K562 (cell line): Measurements from ENCODE around the gene STAU1. TPM values are rescaled to one million over a fixed set of nuclear protein-coding genes. Genes with fewer than 3 reads are reported as not detected.

ENCODE experiments used
- ATAC-seq: fragments of 200-7000 bp; cut with Tn5 transposase; 3 replicates; pipeline ENCODE4 v1.9.1; 2020; ENCODE audit warnings: moderate library complexity
- BruUV-seq: library from RNA; stranded (reverse); fragments of 400-500 nt; replicated peaks from 2 replicates; lab custom pipeline; 2021; lab: Mats Ljungman, UMichigan
- CTCF ChIA-PET: fragments of 300-600 bp; formaldehyde crosslinking; extraction: SDS; loops from one replicate; lab custom pipeline; 2021; ENCODE audit warnings: low intra/inter-chr PET ratio; lab: Yijun Ruan, JAX
- POLR2A ChIA-PET: fragments of 300-600, 350-650 bp; sonication (Branson Sonifier 250); formaldehyde crosslinking; extraction: SDS; loops from one replicate; lab custom pipeline; 2021; ENCODE audit warnings: antibody characterized with exemption, inconsistent platforms; lab: Yijun Ruan, JAX
- DNase-seq, 4 experiments: peaks; one replicate each; pipeline versions ENCODE4 v3.0.0 to v3.0.0-alpha.2; 2011 to 2018; ENCODE audit warnings: low spot score in 3 of 4, mixed read lengths in 3 of 4; ENCODE audit errors: extremely low read depth in 1 of 4
- FAIRE-seq: peaks from 2 replicates; lab custom pipeline; 2011; peaks lifted over from hg19 to GRCh38; lab: Jason Lieb, UNC
- H2AFZ ChIP-seq: 2 replicates; pipeline ENCODE4 v1.6.0; 2011; ENCODE audit warnings: low read depth, low read length, control low read depth, inconsistent platforms
- H3K27ac ChIP-seq: fragments of 200-600 bp; 3 replicates; pipeline ENCODE4 v1.8.0; 2011; ENCODE audit warnings: low read depth, mild to moderate bottlenecking, control low read depth, inconsistent platforms, low read length, moderate library complexity, mixed read lengths; ENCODE audit errors: extremely low read depth
- H3K27me3 ChIP-seq, 2 experiments: fragments of 300-600 bp in 1 of 2; 2 replicates in 1 of 2; 3 replicates in 1 of 2; pipeline versions ENCODE4 v1.6.0 to v1.8.0; 2011; ENCODE audit warnings: inconsistent platforms in 2 of 2, low read length in 2 of 2, mild to moderate bottlenecking in 1 of 2, mixed read lengths in 1 of 2, moderate library complexity in 1 of 2; ENCODE audit not compliant: control insufficient read depth in 2 of 2, insufficient read depth in 2 of 2
- H3K36me3 ChIP-seq: fragments of 300-600 bp; 3 replicates; pipeline ENCODE4 v1.8.0; 2011; ENCODE audit warnings: mild to moderate bottlenecking, low read length, inconsistent platforms; ENCODE audit not compliant: control insufficient read depth, insufficient read depth
- H3K4me1 ChIP-seq, 2 experiments: fragments of 200-600 bp in 1 of 2; replicated peaks in 1 of 2; 2 replicates in 1 of 2; 3 replicates in 1 of 2; pipeline versions ENCODE4 v1.5.1 to v1.8.0; 2011; ENCODE audit warnings: inconsistent platforms in 2 of 2, low read length in 2 of 2, mild to moderate bottlenecking in 1 of 2, mixed read lengths in 1 of 2, moderate library complexity in 1 of 2; ENCODE audit not compliant: control insufficient read depth in 2 of 2, insufficient read depth in 2 of 2
- H3K4me2 ChIP-seq: 2 replicates; pipeline ENCODE4 v1.6.1; 2011; ENCODE audit warnings: low read length, control low read depth, inconsistent platforms, mixed read lengths; ENCODE audit not compliant: insufficient read depth
- H3K4me3 ChIP-seq: fragments of 200-600 bp; sonication (generic), shearing (Covaris generic); 2 replicates; pipeline ENCODE4 v1.5.1; 2016; ENCODE audit warnings: control low read depth, inconsistent platforms
- H3K79me2 ChIP-seq: fragments of 200-600 bp; 3 replicates; pipeline ENCODE4 v1.8.0; 2011; ENCODE audit warnings: low read length, inconsistent platforms; ENCODE audit not compliant: control insufficient read depth, insufficient read depth
- H3K9ac ChIP-seq, 2 experiments: 2 replicates each; pipeline versions ENCODE4 v1.6.0 to v1.6.1; 2011; ENCODE audit warnings: low read depth in 2 of 2, low read length in 2 of 2, control low read depth in 1 of 2, inconsistent platforms in 1 of 2, mild to moderate bottlenecking in 1 of 2, mixed read lengths in 1 of 2; ENCODE audit not compliant: insufficient read depth in 1 of 2
- H3K9me1 ChIP-seq: one replicate; pipeline ENCODE4 v1.6.0; 2011; ENCODE audit warnings: inconsistent platforms, mild to moderate bottlenecking, low read length, moderate library complexity; ENCODE audit not compliant: control insufficient read depth, insufficient read depth
- H3K9me3 ChIP-seq: replicated peaks from 2 replicates; pipeline ENCODE4 v1.5.1; 2011; ENCODE audit warnings: low read depth, low read length, inconsistent platforms; ENCODE audit not compliant: control insufficient read depth, insufficient read depth
- H4K20me1 ChIP-seq: replicated peaks from 2 replicates; pipeline ENCODE4 v1.6.1; 2011; ENCODE audit warnings: low read length, inconsistent platforms, mixed read lengths; ENCODE audit not compliant: control insufficient read depth, insufficient read depth
- ASH1L ChIP-seq: fragments of 450-650 bp; IDR thresholded peaks from 2 replicates; pipeline ENCODE4 v1.6.1; 2018; ENCODE audit warnings: borderline replicate concordance, mild to moderate bottlenecking, low read depth; ENCODE audit not compliant: partially characterized antibody
- HIVEP1 ChIP-seq: fragments of 250-450 bp; sonication (Bioruptor Pico); IDR thresholded peaks from 2 replicates; pipeline ENCODE4 v1.4.0; 2020; ENCODE audit warnings: mild to moderate bottlenecking
- HMG20B ChIP-seq: fragments of 250-450 bp; sonication (Bioruptor Pico); IDR thresholded peaks from 2 replicates; pipeline ENCODE4 v1.5.0; 2021; ENCODE audit warnings: mild to moderate bottlenecking
- JUND ChIP-seq, 2 experiments: IDR thresholded peaks; 2 replicates in 1 of 2; 3 replicates in 1 of 2; pipeline ENCODE4 v1.6.1; 2011; ENCODE audit warnings: borderline replicate concordance in 2 of 2, low read depth in 2 of 2, low read length in 2 of 2, improper control_type of control experiment in 1 of 2, missing biosample characterization in 1 of 2, missing genetic modification characterization in 1 of 2, missing genetic modification reagents in 1 of 2
- NFATC3 ChIP-seq: fragments of 450-650 bp; IDR thresholded peaks from 2 replicates; pipeline ENCODE4 v1.6.1; 2017; ENCODE audit warnings: mild to moderate bottlenecking
- POLR2A ChIP-seq: fragments of 450-650 bp; conservative IDR thresholded peaks from 2 replicates; pipeline ENCODE4 v1.6.1; 2016
- POLR2AphosphoS5 ChIP-seq: IDR thresholded peaks from 2 replicates; pipeline ENCODE4 v1.6.1; 2011; ENCODE audit warnings: mild to moderate bottlenecking, low read depth, low read length, moderate library complexity; ENCODE audit not compliant: control insufficient read depth, insufficient read depth
- RFX5 ChIP-seq: IDR thresholded peaks from 2 replicates; pipeline ENCODE4 v1.6.1; 2011; ENCODE audit warnings: low read depth, mild to moderate bottlenecking, improper control_type of control experiment, low read length
- SIX5 ChIP-seq, 2 experiments: IDR thresholded peaks; 2 replicates each; pipeline ENCODE4 v1.6.1; 2011; ENCODE audit warnings: low read length in 2 of 2, borderline replicate concordance in 1 of 2, low read depth in 1 of 2, mild to moderate bottlenecking in 1 of 2, moderate library complexity in 1 of 2; ENCODE audit not compliant: insufficient read depth in 1 of 2
- SMC3 ChIP-seq: conservative IDR thresholded peaks from 2 replicates; pipeline ENCODE4 v1.6.1; 2011; ENCODE audit warnings: low read depth, low read length, improper control_type of control experiment; ENCODE audit not compliant: insufficient read depth
- SRSF3 ChIP-seq: fragments of 200-400 bp; formaldehyde crosslinking; IDR thresholded peaks from 2 replicates; pipeline ENCODE4 v1.6.1; 2016; ENCODE audit warnings: mild to moderate bottlenecking, low read length, moderate library complexity; ENCODE audit not compliant: insufficient read depth
- TEAD4 ChIP-seq, 2 experiments: sonication (generic) in 1 of 2; formaldehyde crosslinking in 1 of 2; IDR thresholded peaks; 2 replicates each; pipeline versions ENCODE4 v1.6.1 to v1.8.0; 2012 to 2022; ENCODE audit warnings: borderline replicate concordance in 1 of 2, inconsistent platforms in 1 of 2, low read length in 1 of 2, mild to moderate bottlenecking in 1 of 2, missing genetic modification reagents in 1 of 2
- YY1 ChIP-seq, 3 experiments: IDR thresholded peaks; 2 replicates each; pipeline ENCODE4 v1.6.1; 2011; ENCODE audit warnings: low read length in 2 of 3, mild to moderate bottlenecking in 2 of 3, moderate library complexity in 2 of 3, borderline replicate concordance in 1 of 3, control low read depth in 1 of 3, low read depth in 1 of 3; ENCODE audit not compliant: insufficient read depth in 3 of 3, insufficient replicate concordance in 2 of 3, control insufficient read depth in 1 of 3, insufficient read length in 1 of 3; ENCODE audit errors: extremely low read depth in 1 of 3
- ZBTB1 ChIP-seq: sonication (generic); formaldehyde crosslinking; IDR thresholded peaks from 2 replicates; pipeline ENCODE4 v1.8.1; 2023; ENCODE audit warnings: missing genetic modification reagents, low read depth, mild to moderate bottlenecking, borderline replicate concordance
- ZNF695 ChIP-seq: fragments of 450-650 bp; formaldehyde crosslinking; IDR thresholded peaks from 2 replicates; pipeline ENCODE4 v1.4.0; 2020; ENCODE audit warnings: mild to moderate bottlenecking, moderate library complexity
- WGBS: fragments of 100-300 bp; shearing (Covaris generic); methylation state at CpG from one replicate; pipeline ENCODE4 v1.1.6; 2016; ENCODE audit warnings: low coverage, mixed read lengths; ENCODE audit not compliant: insufficient coverage; ENCODE audit errors: missing lambda C conversion rate; 5-methylcytosine and 5-hydroxymethylcytosine counted together
- in situ Hi-C: fragments of 300-500 bp; cut with MboI; formaldehyde crosslinking; loops from 4 replicates; pipeline ENCODE4 v1.15.0; 2018; ENCODE audit warnings: inconsistent platforms, mixed read lengths
- intact Hi-C: fragments of 100-400 bp; cut with micrococcal nuclease; formaldehyde crosslinking; loops from 2 replicates; pipeline ENCODE4 v1.14.2; 2022
- polyA plus RNA-seq, 8 experiments: library from polyadenylated mRNA; depleted of rRNA in 4 of 8; stranded (reverse) in 5 of 8; unstranded in 3 of 8; fragments of >200 nt; fragmentation: Nextera tagmentation in 2 of 8; fragmentation: Illumina TruSeq in 1 of 8; extraction: Ambion mirVana in 2 of 8; extraction: Trizol in 1 of 8; gene quantifications; 2 replicates each; pipeline versions ENCODE4 v1.2.1 to v1.2.3, GENCODE V29; 2011 to 2014; ENCODE audit warnings: inconsistent platforms in 1 of 8, missing spikeins in 1 of 8
- total RNA-seq, 7 experiments: library from RNA; depleted of rRNA in 6 of 7; stranded (reverse); fragments of >200 nt in 6 of 7; fragmentation: Illumina TruSeq in 2 of 7; extraction: Trizol in 2 of 7; gene quantifications; 2 replicates each; pipeline versions ENCODE4 v1.2.1 to v1.2.3, GENCODE V29; 2011 to 2021; ENCODE audit warnings: low replicate concordance in 1 of 7
- TF ChIP-seq, protein P1 (sequence below): IDR thresholded peaks from 2 replicates; pipeline ENCODE4 v1.6.1; 2011; ENCODE audit warnings: borderline replicate concordance, low read depth, mild to moderate bottlenecking, moderate library complexity, low read length; ENCODE audit not compliant: insufficient read depth, poor library complexity, severe bottlenecking

STAU1 gene
- total and polyA plus RNA-seq, 9 of the 15 experiments (the other 6 are each of a cell fraction or from before 2014, with no cell fraction given) = 18.0 to 106 (median 50.6) TPM

- TF ChIP-seq HIVEP1 (no peak), SIX5 (IDR thresholded peaks at IDR 0.05; ENCODE audit: borderline replicate concordance in 1 of 2, insufficient read depth in 1 of 2, low read depth in 1 of 2, low read length in 2 of 2) (no peak)
- TF ChIP-seq, all 486 proteins: peak for 3
These were observed 84.3 kb downstream of the STAU1 start (continued) for GRCh38 chr20:49103647-49104364.

- H2AFZ ChIP-seq = no peak overlapping the region
- H4K20me1 ChIP-seq = peaks cover 14% of the 10 kb centered on the region; the same call in 1 of the 2 replicates
- WGBS = 95% methylated on average over 3 of the region's 4 CpGs
- no peak overlapping the region for H3K4me3 ChIP-seq
- intact Hi-C loops (loop anchor here (10.0 kb wide), 1 partner anchor 468 kb away; no protein-coding TSS in a partner anchor), in situ Hi-C loops (no loop called here)
- ATAC-seq (no peak), FAIRE-seq (no peak), DNase-seq (no peak)
- H3K36me3 ChIP-seq = peaks cover 59% of the 10 kb centered on the region
- CTCF ChIA-PET = no interaction called here
- POLR2A ChIA-PET = interaction anchor here (0.7 to 1.4 kb wide), 4 partner anchors 10 to 18 kb away, joined by 3 to 4 read pairs (median 3); no protein-coding TSS in a partner anchor
- H3K9me1 ChIP-seq = peaks cover 3% of the 10 kb centered on the region
- no peak overlapping the region for H3K4me2 ChIP-seq
- H3K27me3 ChIP-seq = no peaks in the 10 kb centered on the region
- H3K79me2 ChIP-seq = peaks cover 9% of the 10 kb centered on the region; the same call in 1 of the 3 replicates
- no peak overlapping the region for H3K9ac ChIP-seq
- no TSS peak for BruUV-seq
- H3K27ac ChIP-seq = no peak overlapping the region
- no peaks in the 10 kb centered on the region; a peak in 1 of 5 replicates for H3K4me1 ChIP-seq
- no peaks in the 10 kb centered on the region for H3K9me3 ChIP-seq
- TF ChIP-seq ZNF695 (CRISPR knock-in tag) (no peak), SRSF3 (no peak), JUND (IDR thresholded peaks at IDR 0.05; ENCODE audit: borderline replicate concordance, low read depth, low read length) (no peak), JUND (tag; IDR thresholded peaks at IDR 0.05; ENCODE audit: borderline replicate concordance, low read depth, low read length) (no peak), TEAD4 (IDR thresholded peaks at IDR 0.05; ENCODE audit: low read length) (no peak), TEAD4 (CRISPR knock-in tag; IDR thresholded peaks at IDR 0.05; ENCODE audit: borderline replicate concordance) (no peak), POLR2AphosphoS5 (peak; percentile 45; the same call in 1 of the 2 replicates), SMC3 (no peak), NFATC3 (no peak), HMG20B (CRISPR knock-in tag) (no peak), YY1 (IDR thresholded peaks at IDR 0.05; ENCODE audit: borderline replicate concordance in 1 of 3, control insufficient read depth in 1 of 3, extremely low read depth in 1 of 3, insufficient read depth in 3 of 3, insufficient read length in 1 of 3, insufficient replicate concordance in 2 of 3, low read depth in 1 of 3, low read length in 2 of 3) (no peak), RFX5 (no peak), ZBTB1 (CRISPR knock-in tag) (no peak), ASH1L (no peak), POLR2A (peak; percentile 63; the same call in 1 of the 2 replicates)
- TF ChIP-seq, protein P1, sequence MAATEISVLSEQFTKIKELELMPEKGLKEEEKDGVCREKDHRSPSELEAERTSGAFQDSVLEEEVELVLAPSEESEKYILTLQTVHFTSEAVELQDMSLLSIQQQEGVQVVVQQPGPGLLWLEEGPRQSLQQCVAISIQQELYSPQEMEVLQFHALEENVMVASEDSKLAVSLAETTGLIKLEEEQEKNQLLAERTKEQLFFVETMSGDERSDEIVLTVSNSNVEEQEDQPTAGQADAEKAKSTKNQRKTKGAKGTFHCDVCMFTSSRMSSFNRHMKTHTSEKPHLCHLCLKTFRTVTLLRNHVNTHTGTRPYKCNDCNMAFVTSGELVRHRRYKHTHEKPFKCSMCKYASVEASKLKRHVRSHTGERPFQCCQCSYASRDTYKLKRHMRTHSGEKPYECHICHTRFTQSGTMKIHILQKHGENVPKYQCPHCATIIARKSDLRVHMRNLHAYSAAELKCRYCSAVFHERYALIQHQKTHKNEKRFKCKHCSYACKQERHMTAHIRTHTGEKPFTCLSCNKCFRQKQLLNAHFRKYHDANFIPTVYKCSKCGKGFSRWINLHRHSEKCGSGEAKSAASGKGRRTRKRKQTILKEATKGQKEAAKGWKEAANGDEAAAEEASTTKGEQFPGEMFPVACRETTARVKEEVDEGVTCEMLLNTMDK = no peak
These were observed 85.1 kb downstream of the STAU1 start for GRCh38 chr20:49103019-49103418.
